WERI-Rb-1 (cell line): ENCODE measurements around the gene IRF9.

Experiments
- DNase-seq: peaks from one replicate; pipeline ENCODE4 v3.0.0-alpha.2; 2020
- H3K27ac ChIP-seq: fragments of 250-450 bp; sonication (Bioruptor Pico); 2 replicates; pipeline ENCODE4 v1.5.1; 2020; ENCODE audit warnings: mild to moderate bottlenecking, moderate library complexity
- H3K27me3 ChIP-seq: fragments of 250-450 bp; sonication (Bioruptor Pico); 2 replicates; pipeline ENCODE4 v1.5.1; 2021; ENCODE audit warnings: mild to moderate bottlenecking, low read depth, moderate library complexity; ENCODE audit not compliant: insufficient read depth, severe bottlenecking
- H3K36me3 ChIP-seq: fragments of 250-450 bp; sonication (Bioruptor Pico); 2 replicates; pipeline ENCODE4 v1.5.1; 2020; ENCODE audit warnings: mild to moderate bottlenecking, moderate library complexity
- H3K4me3 ChIP-seq: 2 replicates; pipeline ENCODE4 v1.5.1; 2011; ENCODE audit warnings: low read depth, mild to moderate bottlenecking, control low read depth, low read length
- H3K9me3 ChIP-seq: fragments of 250-450 bp; sonication (Bioruptor Pico); 2 replicates; pipeline ENCODE4 v1.5.1; 2021; ENCODE audit warnings: mild to moderate bottlenecking, moderate library complexity; ENCODE audit not compliant: severe bottlenecking
- CTCF ChIP-seq: IDR thresholded peaks from 2 replicates; pipeline ENCODE4 v1.5.1; 2011; ENCODE audit warnings: low read depth, mild to moderate bottlenecking, control low read depth, inconsistent platforms, low read length

IRF9 gene

GRCh38 chr14:24122416-24122815, 38.6 kb upstream of the IRF9 start:
- H3K36me3 ChIP-seq = peaks cover 45% of the 10 kb centered on the region

GRCh38 chr14:24122898-24123297, 38.2 kb upstream of the IRF9 start:
- DNase-seq = no peak
- H3K27ac ChIP-seq = no peak overlapping the region
- no peak for TF ChIP-seq CTCF
- no peak overlapping the region for H3K4me3 ChIP-seq
- H3K9me3 ChIP-seq = no peaks in the 10 kb centered on the region
- H3K36me3 ChIP-seq = peaks cover 40% of the 10 kb centered on the region
- H3K27me3 ChIP-seq = no peaks in the 10 kb centered on the region

More at GRCh38 chr14:24122416-24122815, 38.6 kb upstream of the IRF9 start:
- H3K9me3 ChIP-seq = no peaks in the 10 kb centered on the region
- no peak for TF ChIP-seq CTCF
- no peak overlapping the region for H3K27ac ChIP-seq
- DNase-seq = no peak
- no peaks in the 10 kb centered on the region for H3K27me3 ChIP-seq
- no peak overlapping the region for H3K4me3 ChIP-seq

GRCh38 chr14:24123424-24124417, 37.3 kb upstream of the IRF9 start:
- no peak overlapping the region for H3K27ac ChIP-seq
- no peaks in the 10 kb centered on the region for H3K27me3 ChIP-seq
- DNase-seq = no peak
- no peak overlapping the region for H3K4me3 ChIP-seq
- no peak for TF ChIP-seq CTCF
- H3K36me3 ChIP-seq = peaks cover 32% of the 10 kb centered on the region
- H3K9me3 ChIP-seq = no peaks in the 10 kb centered on the region

DNA sequence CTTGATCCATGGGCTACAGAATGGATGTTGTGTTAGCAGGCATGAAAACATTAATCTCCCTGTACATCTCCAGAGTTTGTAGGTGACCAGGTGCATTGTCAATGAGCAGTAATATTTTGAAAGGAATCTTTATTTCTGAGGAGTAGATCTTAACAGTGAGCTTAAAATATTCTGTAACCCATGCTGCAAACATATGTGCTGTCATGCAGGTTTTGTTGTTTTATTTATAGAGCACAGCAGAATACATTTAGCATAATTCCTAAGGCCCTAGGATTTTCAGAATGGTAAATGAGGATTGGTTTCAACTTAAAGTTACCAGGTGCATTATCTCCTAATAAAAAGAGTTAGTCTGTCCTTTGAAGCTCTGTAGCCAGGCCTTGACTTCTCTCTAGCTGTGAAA, 34.1 kb upstream of the IRF9 start:
- Histone ChIP-seq H3K9me3 (no peaks in the 10 kb centered on the region), H3K27ac (no peak overlapping the region), H3K4me3 (no peak overlapping the region), H3K27me3 (no peaks in the 10 kb centered on the region), H3K36me3 (peaks cover 9% of the 10 kb centered on the region)
- TF ChIP-seq CTCF = no peak
- DNase-seq = no peak

DNA sequence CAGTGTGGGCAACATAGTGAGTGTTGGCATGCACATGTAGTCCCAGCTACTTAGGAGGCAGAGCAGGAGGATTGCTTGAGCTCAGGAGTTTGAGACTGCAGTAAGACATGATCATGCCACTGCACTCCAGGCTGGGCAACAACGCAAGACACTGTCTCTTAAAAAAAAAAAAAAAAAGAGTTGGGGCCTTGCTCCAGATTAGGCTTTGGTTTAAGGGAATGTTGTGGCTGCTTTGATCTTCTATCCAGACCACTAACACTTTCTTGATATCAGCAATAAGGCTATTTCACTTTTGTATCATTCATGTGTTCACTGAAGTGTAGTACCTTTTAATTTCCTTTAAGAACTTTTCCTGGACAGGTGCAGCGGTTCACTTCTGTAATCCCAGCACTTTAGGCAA, 33.4 kb upstream of the IRF9 start:
- no peaks in the 10 kb centered on the region for H3K9me3 ChIP-seq
- H3K4me3 ChIP-seq = no peak overlapping the region
- no peak for TF ChIP-seq CTCF
- no peaks in the 10 kb centered on the region for H3K27me3 ChIP-seq
- DNase-seq = no peak
- no peak overlapping the region for H3K27ac ChIP-seq
- H3K36me3 ChIP-seq = peaks cover 7% of the 10 kb centered on the region
